Ascending aorta (tissue), 2 donors: Measurements from ENCODE around the gene SLC23A2. TPM values are rescaled to one million over a fixed set of nuclear protein-coding genes. Genes with fewer than 3 reads are reported as not detected.

Source experiments
- DNase-seq, 2 donors: peaks; one replicate each; pipeline ENCODE4 v3.0.0-alpha.2; 2019; ENCODE audit warnings: low spot score in 2 of 2
- H3K27ac ChIP-seq, 2 donors: fragments of 200-600 bp; sonication (generic); one replicate each; pipeline ENCODE4 v1.5.1; 2016 to 2017; ENCODE audit warnings: mild to moderate bottlenecking in 1 of 2
- H3K27me3 ChIP-seq: fragments of 200-600 bp; sonication (generic); one replicate; pipeline ENCODE4 v1.5.1; 2017
- H3K36me3 ChIP-seq, 2 donors: fragments of 200-600 bp; sonication (generic); one replicate each; pipeline ENCODE4 v1.5.1; 2016
- H3K4me1 ChIP-seq, 2 donors: fragments of 200-600 bp; sonication (generic); one replicate each; pipeline ENCODE4 v1.5.1; 2016 to 2017; ENCODE audit warnings: mild to moderate bottlenecking in 1 of 2
- H3K4me3 ChIP-seq, 2 donors: fragments of 200-600 bp; sonication (generic); one replicate each; pipeline ENCODE4 v1.5.1; 2016 to 2017; ENCODE audit warnings: mild to moderate bottlenecking in 1 of 2
- H3K9me3 ChIP-seq, 2 donors: fragments of 200-600 bp; sonication (generic); one replicate each; pipeline ENCODE4 v1.5.1; 2016
- CTCF ChIP-seq, 3 experiments: fragments of 200-600 bp in 2 of 3; fragments of 450-650 bp in 1 of 3; sonication (generic) in 2 of 3; IDR thresholded peaks; one replicate each; pipeline ENCODE4 v1.5.1; 2016 to 2019; ENCODE audit warnings: antibody characterized with exemption in 3 of 3, mild to moderate bottlenecking in 1 of 3, moderate library complexity in 1 of 3
- intact Hi-C: fragments of 100-400 bp; cut with DNase I; formaldehyde crosslinking; loops from one replicate; pipeline ENCODE4 v1.15.1; 2023
- total RNA-seq: library from RNA; depleted of rRNA; stranded (reverse); fragments of >200 nt; gene quantifications from one replicate; pipeline ENCODE4 v1.1.0, GENCODE V29; 2016

SLC23A2 gene
- total RNA-seq, 1 donor from 2014 or later = 32.8 TPM

- Histone ChIP-seq H3K9me3 (no peaks in the 10 kb centered on the region), H3K36me3 (peaks cover 31 to 57% of the 10 kb centered on the region in 2 donors), H3K4me3 (no peak overlapping the region), H3K4me1 (no peaks in the 10 kb centered on the region), H3K27me3 (no peaks in the 10 kb centered on the region), H3K27ac (no peak overlapping the region)
- TF ChIP-seq CTCF (IDR thresholded peaks at IDR 0.05) = no peak
- intact Hi-C loops = no loop called here
- no peak for DNase-seq
Observed at GRCh38 chr20:4876301-4876700, 125.0 kb downstream of the SLC23A2 start.

GRCh38 chr20:4875578-4876067, 125.7 kb downstream of the SLC23A2 start:
- H3K36me3 ChIP-seq = peaks cover 31 to 56% of the 10 kb centered on the region in 2 donors
- H3K27me3 ChIP-seq = no peaks in the 10 kb centered on the region
- H3K9me3 ChIP-seq = no peaks in the 10 kb centered on the region
- H3K27ac ChIP-seq = no peak overlapping the region
- intact Hi-C loops = no loop called here
- H3K4me3 ChIP-seq = no peak overlapping the region
- H3K4me1 ChIP-seq = no peaks in the 10 kb centered on the region
- DNase-seq = no peak
- no peak for TF ChIP-seq CTCF (IDR thresholded peaks at IDR 0.05)

GRCh38 chr20:4873396-4873795, 127.9 kb downstream of the SLC23A2 start:
- H3K36me3 ChIP-seq = peaks cover 31 to 45% of the 10 kb centered on the region in 2 donors
- TF ChIP-seq CTCF (IDR thresholded peaks at IDR 0.05) = no peak
- no peaks in the 10 kb centered on the region for H3K27me3 ChIP-seq
- intact Hi-C loops = no loop called here
- no peaks in the 10 kb centered on the region for H3K4me1 ChIP-seq
- no peak overlapping the region for H3K4me3 ChIP-seq
- H3K27ac ChIP-seq = no peak overlapping the region
- DNase-seq = no peak
- no peaks in the 10 kb centered on the region for H3K9me3 ChIP-seq

- peaks cover 31 to 48% of the 10 kb centered on the region in 2 donors for H3K36me3 ChIP-seq
- no peaks in the 10 kb centered on the region for H3K27me3 ChIP-seq
- intact Hi-C loops = no loop called here
- no peak overlapping the region for H3K4me3 ChIP-seq
- DNase-seq = no peak
- TF ChIP-seq CTCF (IDR thresholded peaks at IDR 0.05) = no peak
- H3K4me1 ChIP-seq = no peaks in the 10 kb centered on the region
- H3K27ac ChIP-seq = no peak overlapping the region
- no peaks in the 10 kb centered on the region for H3K9me3 ChIP-seq
Observed at GRCh38 chr20:4871486-4871885, 129.8 kb downstream of the SLC23A2 start.

- H3K27me3 ChIP-seq = no peaks in the 10 kb centered on the region
- intact Hi-C loops = no loop called here
- H3K27ac ChIP-seq = no peak overlapping the region
- no peaks in the 10 kb centered on the region for H3K9me3 ChIP-seq
- no peak overlapping the region for H3K4me3 ChIP-seq
- DNase-seq = no peak
- no peak for TF ChIP-seq CTCF (IDR thresholded peaks at IDR 0.05)
- H3K4me1 ChIP-seq = no peaks in the 10 kb centered on the region
- peaks cover 31 to 54% of the 10 kb centered on the region in 2 donors for H3K36me3 ChIP-seq
Observed at GRCh38 chr20:4870906-4871305, 130.4 kb downstream of the SLC23A2 start.
